ENCODE results near the gene CLIC4.

DNA sequence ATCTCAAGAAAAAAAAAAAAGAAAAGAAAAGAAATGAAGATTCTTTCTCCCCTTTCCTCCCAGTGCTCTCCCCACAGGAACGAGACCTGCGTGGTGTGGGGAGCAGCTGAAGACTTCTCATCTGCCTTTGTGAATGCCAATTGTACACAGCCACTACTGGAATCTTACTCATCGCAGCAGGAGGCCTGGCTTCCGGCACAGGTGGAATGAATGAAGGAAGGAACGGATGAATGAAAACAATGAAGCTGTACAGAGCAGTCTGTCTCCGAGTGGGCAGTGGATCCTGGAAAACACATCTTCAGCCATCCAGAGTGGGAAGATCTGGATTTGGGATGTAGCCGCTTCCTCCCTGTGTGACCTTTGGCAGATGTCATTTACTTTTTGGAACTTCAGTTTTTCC, 119.9 kb downstream of the CLIC4 start:
- TF ChIP-seq POLR2AphosphoS5 (IDR thresholded peaks at IDR 0.05), result no peak
- TF ChIP-seq, protein P1, sequence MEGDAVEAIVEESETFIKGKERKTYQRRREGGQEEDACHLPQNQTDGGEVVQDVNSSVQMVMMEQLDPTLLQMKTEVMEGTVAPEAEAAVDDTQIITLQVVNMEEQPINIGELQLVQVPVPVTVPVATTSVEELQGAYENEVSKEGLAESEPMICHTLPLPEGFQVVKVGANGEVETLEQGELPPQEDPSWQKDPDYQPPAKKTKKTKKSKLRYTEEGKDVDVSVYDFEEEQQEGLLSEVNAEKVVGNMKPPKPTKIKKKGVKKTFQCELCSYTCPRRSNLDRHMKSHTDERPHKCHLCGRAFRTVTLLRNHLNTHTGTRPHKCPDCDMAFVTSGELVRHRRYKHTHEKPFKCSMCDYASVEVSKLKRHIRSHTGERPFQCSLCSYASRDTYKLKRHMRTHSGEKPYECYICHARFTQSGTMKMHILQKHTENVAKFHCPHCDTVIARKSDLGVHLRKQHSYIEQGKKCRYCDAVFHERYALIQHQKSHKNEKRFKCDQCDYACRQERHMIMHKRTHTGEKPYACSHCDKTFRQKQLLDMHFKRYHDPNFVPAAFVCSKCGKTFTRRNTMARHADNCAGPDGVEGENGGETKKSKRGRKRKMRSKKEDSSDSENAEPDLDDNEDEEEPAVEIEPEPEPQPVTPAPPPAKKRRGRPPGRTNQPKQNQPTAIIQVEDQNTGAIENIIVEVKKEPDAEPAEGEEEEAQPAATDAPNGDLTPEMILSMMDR (IDR thresholded peaks at IDR 0.05), result no peak
- no peak for TF ChIP-seq EP300 (IDR thresholded peaks at IDR 0.05)
- no peak for TF ChIP-seq POLR2A (IDR thresholded peaks at IDR 0.05)

Measured in upper lobe of left lung (tissue), 4 donors.